ENCODE data around the gene MYH7.

The MYH7 gene

GRCh38 chr14:23442721-23443356, 7.4 kb upstream of the MYH7 start:
- no peaks in the 10 kb centered on the region for H3K36me3 ChIP-seq (ENCODE audit: insufficient read depth)
- no peak overlapping the region for H3K9ac ChIP-seq
- H3K79me2 ChIP-seq (ENCODE audit: insufficient read depth, low read depth): no peaks in the 10 kb centered on the region
- H2AFZ ChIP-seq (ENCODE audit: low read depth): no peak overlapping the region
- H3K4me1 ChIP-seq (ENCODE audit: low read depth, poor library complexity, severe bottlenecking): no peaks in the 10 kb centered on the region
- H3K4me3 ChIP-seq (IDR thresholded peaks at IDR 0.05; ENCODE audit: insufficient read depth, low read depth, low read length): no peak overlapping the region
- no peaks in the 10 kb centered on the region for H4K20me1 ChIP-seq (ENCODE audit: insufficient read depth)
- H3K4me2 ChIP-seq: no peak overlapping the region
- no peak overlapping the region for H3K27ac ChIP-seq
- no peaks in the 10 kb centered on the region for H3K27me3 ChIP-seq (ENCODE audit: insufficient read depth, low read depth)
- TF ChIP-seq CTCF (conservative IDR thresholded peaks at IDR 0.05; ENCODE audit: low read depth, low read length): no peak

- no peak for TF ChIP-seq CTCF (conservative IDR thresholded peaks at IDR 0.05; ENCODE audit: low read depth, low read length)
- Histone ChIP-seq H3K27me3 (ENCODE audit: insufficient read depth, low read depth) (no peaks in the 10 kb centered on the region), H4K20me1 (ENCODE audit: insufficient read depth) (no peaks in the 10 kb centered on the region), H3K4me1 (ENCODE audit: low read depth, poor library complexity, severe bottlenecking) (no peaks in the 10 kb centered on the region), H3K27ac (no peak overlapping the region), H3K9ac (no peak overlapping the region), H3K4me3 (IDR thresholded peaks at IDR 0.05; ENCODE audit: insufficient read depth, low read depth, low read length) (no peak overlapping the region), H3K4me2 (no peak overlapping the region), H2AFZ (ENCODE audit: low read depth) (no peak overlapping the region), H3K79me2 (ENCODE audit: insufficient read depth, low read depth) (no peaks in the 10 kb centered on the region), H3K36me3 (ENCODE audit: insufficient read depth) (no peaks in the 10 kb centered on the region)
Observed at GRCh38 chr14:23441076-23441475, 5.6 kb upstream of the MYH7 start.

GRCh38 chr14:23439107-23439835, 3.8 kb upstream of the MYH7 start:
- H3K79me2 ChIP-seq (ENCODE audit: insufficient read depth, low read depth): no peaks in the 10 kb centered on the region
- no peak overlapping the region for H3K9ac ChIP-seq
- TF ChIP-seq CTCF (conservative IDR thresholded peaks at IDR 0.05; ENCODE audit: low read depth, low read length): no peak
- no peaks in the 10 kb centered on the region for H3K4me1 ChIP-seq (ENCODE audit: low read depth, poor library complexity, severe bottlenecking)
- H2AFZ ChIP-seq (ENCODE audit: low read depth): no peak overlapping the region
- H3K27ac ChIP-seq: no peak overlapping the region
- no peak overlapping the region for H3K4me2 ChIP-seq
- no peak overlapping the region for H3K4me3 ChIP-seq (IDR thresholded peaks at IDR 0.05; ENCODE audit: insufficient read depth, low read depth, low read length)
- no peaks in the 10 kb centered on the region for H3K36me3 ChIP-seq (ENCODE audit: insufficient read depth)
- no peaks in the 10 kb centered on the region for H4K20me1 ChIP-seq (ENCODE audit: insufficient read depth)
- H3K27me3 ChIP-seq (ENCODE audit: insufficient read depth, low read depth): no peaks in the 10 kb centered on the region

- Histone ChIP-seq H3K4me1 (ENCODE audit: low read depth, poor library complexity, severe bottlenecking) (no peaks in the 10 kb centered on the region), H3K4me2 (no peak overlapping the region), H2AFZ (ENCODE audit: low read depth) (no peak overlapping the region), H3K9ac (no peak overlapping the region), H3K27ac (no peak overlapping the region), H3K36me3 (ENCODE audit: insufficient read depth) (no peaks in the 10 kb centered on the region), H4K20me1 (ENCODE audit: insufficient read depth) (no peaks in the 10 kb centered on the region), H3K27me3 (ENCODE audit: insufficient read depth, low read depth) (no peaks in the 10 kb centered on the region), H3K4me3 (IDR thresholded peaks at IDR 0.05; ENCODE audit: insufficient read depth, low read depth, low read length) (no peak overlapping the region), H3K79me2 (ENCODE audit: insufficient read depth, low read depth) (no peaks in the 10 kb centered on the region)
- no peak for TF ChIP-seq CTCF (conservative IDR thresholded peaks at IDR 0.05; ENCODE audit: low read depth, low read length)
Observed at GRCh38 chr14:23438101-23438971, 2.9 kb upstream of the MYH7 start.
